Caco-2 (cell line): Measurements from ENCODE around the gene KPNA1. TPM values are rescaled to one million over a fixed set of nuclear protein-coding genes. Genes with fewer than 3 reads are reported as not detected.

Experiments used
- BruUV-seq: library from RNA; stranded (reverse); fragments of 400-500 nt; replicated peaks from 2 replicates; lab custom pipeline; 2021; lab: Mats Ljungman, UMichigan
- CTCF ChIA-PET: fragments of 300-600 bp; sonication (Branson Sonifier 250); formaldehyde crosslinking; loops from one replicate; lab custom pipeline; 2022; ENCODE audit warnings: antibody characterized with exemption; lab: Charles Lee
- POLR2A ChIA-PET: fragments of 300-600 bp; sonication (Branson Sonifier 250); formaldehyde crosslinking; loops from one replicate; lab custom pipeline; 2022; ENCODE audit warnings: antibody characterized with exemption; lab: Charles Lee
- DNase-seq, 2 experiments: peaks; one replicate each; pipeline versions ENCODE4 v3.0.0 to v3.0.0-alpha.2; 2020 to 2022
- H3K27me3 ChIP-seq: replicated peaks from 2 replicates; pipeline ENCODE4 v1.6.0; 2011; ENCODE audit warnings: low read length; ENCODE audit not compliant: control insufficient read depth, insufficient read depth
- H3K36me3 ChIP-seq: 2 replicates; pipeline ENCODE4 v1.5.1; 2011; ENCODE audit warnings: low read length; ENCODE audit not compliant: control insufficient read depth, insufficient read depth
- H3K4me1 ChIP-seq: fragments of 250-450 bp; sonication (Bioruptor Pico); 2 replicates; pipeline ENCODE4 v1.5.1; 2020; ENCODE audit warnings: mild to moderate bottlenecking
- H3K4me3 ChIP-seq: 2 replicates; pipeline ENCODE4 v1.5.1; 2011; ENCODE audit warnings: low read depth, mild to moderate bottlenecking, control low read depth, low read length
- H3K9me3 ChIP-seq: fragments of 250-450 bp; sonication (Bioruptor Pico); 2 replicates; pipeline ENCODE4 v1.5.1; 2020; ENCODE audit warnings: mild to moderate bottlenecking, moderate library complexity
- H3K27ac Mint-ChIP-seq: one replicate; pipeline ENCODE4 v1.8.0; 2022; ENCODE audit warnings: mixed read lengths; ENCODE audit not compliant: unreplicated experiment
- H3K27me3 Mint-ChIP-seq: one replicate; pipeline ENCODE4 v1.8.0; 2022; ENCODE audit warnings: mixed read lengths; ENCODE audit not compliant: insufficient read depth, unreplicated experiment
- H3K36me3 Mint-ChIP-seq: one replicate; pipeline ENCODE4 v1.8.0; 2022; ENCODE audit warnings: mild to moderate bottlenecking, mixed read lengths; ENCODE audit not compliant: insufficient read depth, unreplicated experiment
- H3K4me1 Mint-ChIP-seq: one replicate; pipeline ENCODE4 v1.8.0; 2022; ENCODE audit warnings: low read depth, mixed read lengths; ENCODE audit not compliant: unreplicated experiment
- H3K4me3 Mint-ChIP-seq: one replicate; pipeline ENCODE4 v1.8.0; 2022; ENCODE audit warnings: mild to moderate bottlenecking, moderate library complexity, mixed read lengths; ENCODE audit not compliant: unreplicated experiment
- H3K9me3 Mint-ChIP-seq: one replicate; pipeline ENCODE4 v1.8.0; 2022; ENCODE audit warnings: mixed read lengths; ENCODE audit not compliant: unreplicated experiment
- CTCF ChIP-seq, 2 experiments: fragments of 200-600 bp in 1 of 2; IDR thresholded peaks; 1 replicate in 1 of 2; 2 replicates in 1 of 2; pipeline versions ENCODE4 v1.5.1 to v1.8.0; 2011 to 2022; ENCODE audit warnings: antibody characterized with exemption in 1 of 2, control low read depth in 1 of 2, inconsistent platforms in 1 of 2, low read depth in 1 of 2, low read length in 1 of 2, mild to moderate bottlenecking in 1 of 2, moderate library complexity in 1 of 2; ENCODE audit not compliant: insufficient read depth in 1 of 2, severe bottlenecking in 1 of 2, unreplicated experiment in 1 of 2
- intact Hi-C: fragments of 100-400 bp; cut with micrococcal nuclease; formaldehyde crosslinking; loops from one replicate; pipeline ENCODE4 v1.10.0; 2022; ENCODE audit not compliant: unreplicated experiment
- total RNA-seq: library from RNA; stranded (reverse); gene quantifications from 2 replicates; pipeline ENCODE4 v1.2.3, GENCODE V29; 2022

Gene KPNA1
- total RNA-seq, 1 experiment from 2014 or later, result 82.0 TPM

GRCh38 chr3:122563717-122564025 is 48.9 kb upstream of the KPNA1 start:
- POLR2A ChIA-PET, result interaction anchor here (0.5 to 1.0 kb wide), 2 partner anchors 179 to 210 kb away, joined by 3 read pairs; partner anchors contain the start of gene FAM162A

GRCh38 chr3:122562923-122563716 is 48.4 kb upstream of the KPNA1 start:
- peak overlapping the region; percentile 86 for H3K27ac Mint-ChIP-seq
- Histone ChIP-seq H3K27me3 (no peaks in the 10 kb centered on the region), H3K9me3 (no peaks in the 10 kb centered on the region), H3K4me1 (0 out of 2 replicates have a peak, but pooled peaks cover 3% of the 10 kb centered on the region), H3K4me3 (peak overlapping the region; percentile 65), H3K36me3 (no peaks in the 10 kb centered on the region; the same call in 1 of the 2 replicates)
- H3K4me3 Mint-ChIP-seq, result peak overlapping the region; percentile 83
- intact Hi-C loops, result loop anchor here (5.0 to 10.0 kb wide), 5 partner anchors 106 to 464 kb away; partner anchors contain the start of genes HSPBAP1, SEMA5B and SLC49A4
- no peaks in the 10 kb centered on the region for H3K9me3 Mint-ChIP-seq
- H3K27me3 Mint-ChIP-seq, result no peaks in the 10 kb centered on the region
- BruUV-seq, result no TSS peak
- peaks cover 8% of the 10 kb centered on the region for H3K4me1 Mint-ChIP-seq
- no peak for TF ChIP-seq CTCF (IDR thresholded peaks at IDR 0.05; ENCODE audit: insufficient read depth in 1 of 2, low read depth in 1 of 2, low read length in 1 of 2, severe bottlenecking in 1 of 2, unreplicated experiment in 1 of 2)
- DNase-seq, result no peak
- POLR2A ChIA-PET, result no interaction called here
- CTCF ChIA-PET, result no interaction called here
- H3K36me3 Mint-ChIP-seq, result no peaks in the 10 kb centered on the region

More at GRCh38 chr3:122563717-122564025, 48.9 kb upstream of the KPNA1 start:
- Mint-ChIP-seq H3K36me3 (no peaks in the 10 kb centered on the region), H3K9me3 (no peaks in the 10 kb centered on the region), H3K27ac (peak overlapping the region; percentile 86), H3K27me3 (no peaks in the 10 kb centered on the region), H3K4me1 (peaks cover 8% of the 10 kb centered on the region), H3K4me3 (peak overlapping the region; percentile 83)
- peak in 1 of 2 experiments; percentile 11 for DNase-seq
- no TSS peak for BruUV-seq
- CTCF ChIA-PET, result interaction anchor here (1.1 kb wide), 1 partner anchor 116 kb away, joined by 10 read pairs; no protein-coding TSS in a partner anchor
- Histone ChIP-seq H3K4me1 (0 out of 2 replicates have a peak, but pooled peaks cover 3% of the 10 kb centered on the region), H3K9me3 (no peaks in the 10 kb centered on the region), H3K27me3 (no peaks in the 10 kb centered on the region), H3K4me3 (peak overlapping the region; percentile 65), H3K36me3 (no peaks in the 10 kb centered on the region)
- TF ChIP-seq CTCF (IDR thresholded peaks at IDR 0.05; ENCODE audit: insufficient read depth in 1 of 2, low read depth in 1 of 2, low read length in 1 of 2, severe bottlenecking in 1 of 2, unreplicated experiment in 1 of 2), result no peak
- intact Hi-C loops, result loop anchor here (1.0 to 10.0 kb wide), 6 partner anchors 106 to 464 kb away; partner anchors contain the start of genes HSPBAP1, SEMA5B and SLC49A4

- Mint-ChIP-seq H3K9me3 (no peaks in the 10 kb centered on the region), H3K36me3 (no peaks in the 10 kb centered on the region), H3K27ac (no peak overlapping the region), H3K4me3 (no peak overlapping the region), H3K4me1 (peaks cover 8% of the 10 kb centered on the region), H3K27me3 (no peaks in the 10 kb centered on the region)
- Histone ChIP-seq H3K27me3 (no peaks in the 10 kb centered on the region), H3K4me1 (0 out of 2 replicates have a peak, but pooled peaks cover 3% of the 10 kb centered on the region), H3K36me3 (no peaks in the 10 kb centered on the region; the same call in 1 of the 2 replicates), H3K9me3 (no peaks in the 10 kb centered on the region), H3K4me3 (no peak overlapping the region)
- no TSS peak for BruUV-seq
- CTCF ChIA-PET, result interaction anchor here (1.0 kb wide), 1 partner anchor 119 kb away, joined by 5 read pairs; no protein-coding TSS in a partner anchor
- peak; percentile 41 to 63 for TF ChIP-seq CTCF (IDR thresholded peaks at IDR 0.05; ENCODE audit: insufficient read depth in 1 of 2, low read depth in 1 of 2, low read length in 1 of 2, severe bottlenecking in 1 of 2, unreplicated experiment in 1 of 2)
- intact Hi-C loops, result loop anchor here (1.0 to 10.0 kb wide), 6 partner anchors 103 to 467 kb away; partner anchors contain the start of genes HSPBAP1, SEMA5B and SLC49A4
- peak; percentile 41 to 59 for DNase-seq
- POLR2A ChIA-PET, result no interaction called here
Observed at GRCh38 chr3:122560680-122561079, 45.9 kb upstream of the KPNA1 start.
